GM19463 (cell line): ENCODE measurements around the gene KCNH5.

Experiments used
- ATAC-seq: cut with Tn5 transposase; IDR thresholded peaks from one replicate; pipeline ENCODE4 v1.9.1; 2021; ENCODE audit warnings: mild to moderate bottlenecking, moderate library complexity; ENCODE audit not compliant: unreplicated experiment

Gene KCNH5

GRCh38 chr14:62745496-62745895 is 299.8 kb downstream of the KCNH5 start:
- no peak for ATAC-seq

GRCh38 chr14:62743560-62743959 is 301.7 kb downstream of the KCNH5 start:
- ATAC-seq = no peak

- no peak for ATAC-seq
Observed at GRCh38 chr14:62743118-62743517, 302.1 kb downstream of the KCNH5 start.

DNA sequence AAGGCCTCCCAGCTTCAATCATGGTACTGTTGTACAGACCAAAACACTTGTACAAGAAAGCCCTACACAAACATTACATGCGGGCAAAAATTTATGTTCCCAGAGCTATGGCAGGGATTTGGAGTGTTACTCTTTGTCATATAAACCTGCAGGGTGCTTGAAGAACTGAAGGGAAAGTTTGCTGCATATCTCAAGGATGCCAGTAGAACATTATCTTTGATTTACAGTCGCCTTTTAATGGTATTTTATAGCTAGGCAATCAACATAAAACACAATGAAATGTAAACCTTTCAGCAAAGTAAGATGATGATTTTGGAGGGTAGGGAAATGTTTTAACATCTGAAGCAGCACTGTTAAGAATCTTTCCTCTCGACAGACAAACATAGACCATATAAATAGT is 305.6 kb downstream of the KCNH5 start:
- ATAC-seq = no peak

GRCh38 chr14:62736048-62737043 is 308.9 kb downstream of the KCNH5 start:
- no peak for ATAC-seq

DNA sequence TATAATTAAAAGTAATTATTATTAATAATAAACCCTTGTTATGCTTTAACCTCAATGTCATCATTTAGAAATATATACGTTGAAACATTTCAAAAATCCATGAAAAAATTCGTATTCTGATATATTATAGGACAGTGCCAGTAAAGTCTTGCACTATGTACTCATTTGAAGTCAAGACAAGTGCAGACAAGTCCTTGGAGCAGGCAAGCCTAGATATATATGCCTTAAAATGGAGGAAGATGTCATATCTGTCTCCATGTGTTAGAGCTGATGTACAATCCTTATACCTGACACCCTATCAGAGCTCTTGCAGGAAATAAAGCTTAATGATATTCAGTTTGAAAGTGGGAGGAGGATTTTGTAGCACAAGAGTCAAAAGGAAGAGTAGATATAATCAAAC is 310.4 kb downstream of the KCNH5 start:
- ATAC-seq = no peak

GRCh38 chr14:62722406-62722805 is 322.9 kb downstream of the KCNH5 start:
- ATAC-seq = no peak

- ATAC-seq = no peak
Observed at GRCh38 chr14:62718629-62719028, 326.6 kb downstream of the KCNH5 start.

GRCh38 chr14:62711351-62712023 is 333.8 kb downstream of the KCNH5 start:
- no peak for ATAC-seq

DNA sequence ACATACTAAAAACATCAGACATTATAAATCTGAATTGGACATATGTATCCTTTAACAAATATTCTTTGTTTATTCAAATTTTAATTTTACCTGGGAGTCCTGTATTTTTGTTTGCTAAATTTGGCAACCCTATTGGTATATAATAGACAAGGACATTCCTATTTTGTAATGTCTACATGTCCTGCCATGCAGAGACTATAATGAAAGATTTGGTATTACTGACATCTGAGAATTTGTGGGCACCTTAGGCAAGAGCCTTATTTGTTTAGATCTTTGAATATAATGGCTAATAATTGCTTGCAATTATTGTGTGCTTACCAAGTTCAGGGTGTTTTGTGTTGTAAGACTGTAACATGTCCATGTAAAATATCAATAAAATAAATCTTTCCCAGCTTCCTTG is 334.4 kb downstream of the KCNH5 start:
- no peak for ATAC-seq

- ATAC-seq = no peak
Observed at GRCh38 chr14:62709773-62710172, 335.5 kb downstream of the KCNH5 start.

DNA sequence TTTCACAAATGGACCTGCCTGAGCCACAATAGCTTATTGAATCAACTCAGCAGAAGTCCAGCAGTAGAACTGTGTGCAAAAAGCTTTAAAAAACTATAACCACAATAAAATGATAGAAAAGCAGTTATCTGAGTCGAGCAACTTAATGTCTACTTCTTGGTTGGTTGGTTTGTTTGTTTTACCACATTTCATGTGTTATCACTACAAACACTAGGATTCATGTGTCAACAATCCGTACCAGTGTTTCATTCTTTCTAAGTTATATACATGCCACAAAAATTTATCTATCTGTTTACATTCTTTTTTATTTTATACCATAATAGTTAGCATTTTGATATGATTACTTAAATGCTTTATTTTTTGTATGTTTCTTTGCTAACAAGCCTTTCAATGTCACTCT is 339.0 kb downstream of the KCNH5 start:
- ATAC-seq = no peak

- no peak for ATAC-seq
Observed at GRCh38 chr14:62697461-62697860, 347.8 kb downstream of the KCNH5 start.

DNA sequence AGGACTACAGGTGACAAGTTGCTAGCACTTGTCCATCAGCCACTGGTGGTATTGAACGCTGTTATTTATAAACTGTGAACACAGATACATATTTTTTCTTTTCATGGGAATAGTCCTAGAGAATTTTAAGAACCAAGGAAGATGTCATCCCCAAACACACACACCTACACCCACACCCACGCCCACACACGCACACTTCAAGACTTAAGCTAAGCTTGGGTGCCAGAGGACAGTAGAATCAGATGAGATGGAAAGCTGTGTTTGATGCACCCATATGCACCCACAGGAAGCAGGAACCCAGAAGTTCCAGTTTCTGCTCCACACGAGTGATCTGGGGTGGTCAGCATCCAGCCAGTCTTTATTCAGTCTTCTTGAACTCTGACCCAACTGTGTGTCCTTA is 348.3 kb downstream of the KCNH5 start:
- no peak for ATAC-seq

- ATAC-seq = no peak
Observed at GRCh38 chr14:62696331-62696924, 348.8 kb downstream of the KCNH5 start.

DNA sequence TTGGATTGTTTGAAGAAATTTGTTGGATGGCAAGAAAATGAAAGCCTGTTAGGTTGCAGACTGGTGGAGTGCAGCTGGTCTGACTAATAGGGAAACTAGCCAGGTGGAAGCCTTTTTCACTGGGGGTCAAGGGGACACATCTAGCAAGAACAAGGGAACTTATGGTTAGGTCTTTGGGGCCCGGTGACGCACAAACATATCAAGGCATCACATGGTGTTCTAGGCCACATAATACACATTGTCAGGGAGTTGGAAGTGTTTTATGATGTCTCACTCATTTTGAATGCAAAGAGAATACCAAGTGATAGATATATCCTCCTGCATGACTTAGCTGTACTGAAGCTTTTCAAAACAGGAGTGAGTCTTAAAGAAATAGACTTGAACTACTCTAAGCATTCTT is 351.2 kb downstream of the KCNH5 start:
- no peak for ATAC-seq

- no peak for ATAC-seq
Observed at GRCh38 chr14:62692490-62693106, 352.7 kb downstream of the KCNH5 start.

GRCh38 chr14:62691647-62692489 is 353.4 kb downstream of the KCNH5 start:
- no peak for ATAC-seq

- no peak for ATAC-seq
Observed at GRCh38 chr14:62689733-62690132, 355.5 kb downstream of the KCNH5 start.

DNA sequence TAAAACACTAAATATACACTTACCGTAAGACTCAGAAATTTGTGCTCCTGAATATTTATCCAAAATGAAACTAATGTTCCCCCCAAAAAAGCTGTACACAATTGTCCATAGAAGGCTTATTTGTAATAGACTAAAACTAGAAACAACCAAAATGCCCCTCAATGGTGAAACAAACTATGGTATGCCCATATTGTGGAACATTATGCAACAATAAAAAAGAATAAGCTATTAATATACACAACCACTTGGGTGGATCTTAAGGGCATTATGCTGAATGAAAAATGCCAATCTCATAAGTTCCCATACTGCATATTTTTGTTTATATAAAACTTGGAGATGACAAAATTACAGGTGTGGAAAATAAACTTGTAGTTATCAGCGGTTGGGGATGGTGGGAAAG is 357.4 kb downstream of the KCNH5 start:
- ATAC-seq = no peak
